ENCODE measurements around the gene EML1. TPM values are rescaled to one million over a fixed set of nuclear protein-coding genes. Genes with fewer than 3 reads are reported as not detected.

The EML1 gene
- total RNA-seq, 1 donor from 2014 or later: 57.2 TPM

DNA sequence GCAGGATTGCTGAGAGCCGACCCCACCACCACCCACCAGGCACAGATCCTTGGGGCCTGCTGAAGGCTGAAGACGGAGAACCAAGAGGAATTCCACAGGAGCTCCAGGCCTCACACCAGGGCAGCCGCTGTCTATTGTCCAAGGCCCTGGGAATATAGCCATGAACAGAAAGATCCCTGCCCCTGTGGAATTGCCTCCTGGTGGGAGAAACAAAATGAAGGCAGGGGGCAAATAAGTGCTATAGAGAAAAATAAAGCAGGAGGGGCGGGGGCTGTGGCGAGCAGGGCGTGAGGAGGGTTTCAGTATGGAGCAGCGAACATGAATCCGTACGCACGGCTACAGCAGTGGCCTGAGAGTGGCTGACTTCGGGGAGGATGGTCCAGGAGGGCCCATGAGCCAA, 96.1 kb downstream of the EML1 start:
- Histone ChIP-seq H3K27ac (peak overlapping the region; percentile 88), H3K9me3 (ENCODE audit: low read depth) (no peaks in the 10 kb centered on the region)

DNA sequence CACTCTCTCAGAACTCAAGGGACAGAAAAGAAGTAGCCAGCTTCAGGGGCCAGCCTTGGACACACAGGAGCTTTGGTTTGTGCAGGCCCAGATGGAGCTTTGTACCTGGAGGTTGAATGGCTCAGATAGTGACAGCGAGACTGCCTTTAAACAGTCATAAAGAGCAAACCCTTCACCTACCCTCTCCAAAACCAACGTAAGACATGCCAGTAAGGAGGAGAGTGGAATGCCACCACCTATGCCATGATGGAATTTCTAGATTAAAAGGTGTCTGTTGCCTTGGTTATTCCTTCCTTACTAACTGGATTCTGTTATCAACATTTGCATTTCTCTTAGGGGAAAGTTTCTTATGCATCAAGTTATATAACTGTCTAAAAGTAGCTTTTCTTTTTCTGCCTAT, 98.1 kb downstream of the EML1 start:
- Histone ChIP-seq H3K4me3 (no peak overlapping the region), H3K27ac (no peak overlapping the region), H3K36me3 (no peaks in the 10 kb centered on the region), H3K79me2 (ENCODE audit: low read depth) (no peaks in the 10 kb centered on the region), H3K9me3 (ENCODE audit: low read depth) (no peaks in the 10 kb centered on the region), H3K9ac (no peak overlapping the region), H3F3A (ENCODE audit: low read depth) (peaks cover 31% of the 10 kb centered on the region), H4K20me1 (ENCODE audit: low read depth) (peaks cover 23% of the 10 kb centered on the region), H3K27me3 (no peaks in the 10 kb centered on the region), H3K4me2 (no peak overlapping the region), H2AFZ (replicated peaks) (no peak overlapping the region), H3K4me1 (peaks cover 50% of the 10 kb centered on the region)
- no peak for DNase-seq (ENCODE audit: low spot score)
- Mint-ChIP-seq H3K27me3 (ENCODE audit: insufficient read depth, low read depth) (peaks cover 3% of the 10 kb centered on the region), H3K9me3 (no peaks in the 10 kb centered on the region), H3K4me3 (no peak overlapping the region), H3K27ac (no peak overlapping the region), H3K4me1 (peaks cover 53% of the 10 kb centered on the region), H3K36me3 (peaks cover 12% of the 10 kb centered on the region)
- TF ChIP-seq, protein P1, sequence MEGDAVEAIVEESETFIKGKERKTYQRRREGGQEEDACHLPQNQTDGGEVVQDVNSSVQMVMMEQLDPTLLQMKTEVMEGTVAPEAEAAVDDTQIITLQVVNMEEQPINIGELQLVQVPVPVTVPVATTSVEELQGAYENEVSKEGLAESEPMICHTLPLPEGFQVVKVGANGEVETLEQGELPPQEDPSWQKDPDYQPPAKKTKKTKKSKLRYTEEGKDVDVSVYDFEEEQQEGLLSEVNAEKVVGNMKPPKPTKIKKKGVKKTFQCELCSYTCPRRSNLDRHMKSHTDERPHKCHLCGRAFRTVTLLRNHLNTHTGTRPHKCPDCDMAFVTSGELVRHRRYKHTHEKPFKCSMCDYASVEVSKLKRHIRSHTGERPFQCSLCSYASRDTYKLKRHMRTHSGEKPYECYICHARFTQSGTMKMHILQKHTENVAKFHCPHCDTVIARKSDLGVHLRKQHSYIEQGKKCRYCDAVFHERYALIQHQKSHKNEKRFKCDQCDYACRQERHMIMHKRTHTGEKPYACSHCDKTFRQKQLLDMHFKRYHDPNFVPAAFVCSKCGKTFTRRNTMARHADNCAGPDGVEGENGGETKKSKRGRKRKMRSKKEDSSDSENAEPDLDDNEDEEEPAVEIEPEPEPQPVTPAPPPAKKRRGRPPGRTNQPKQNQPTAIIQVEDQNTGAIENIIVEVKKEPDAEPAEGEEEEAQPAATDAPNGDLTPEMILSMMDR (IDR thresholded peaks at IDR 0.05): no peak
- TF ChIP-seq EZH2phosphoT487 (IDR thresholded peaks at IDR 0.05) (no peak), EZH2 (IDR thresholded peaks at IDR 0.05) (no peak)

More for the DNA sequence above, 96.1 kb downstream of the EML1 start:
- Histone ChIP-seq H3K79me2 (ENCODE audit: low read depth) (no peaks in the 10 kb centered on the region), H3K4me2 (peak overlapping the region; percentile 63), H4K20me1 (ENCODE audit: low read depth) (peaks cover 33% of the 10 kb centered on the region), H3K27me3 (no peaks in the 10 kb centered on the region), H3F3A (ENCODE audit: low read depth) (peaks cover 47% of the 10 kb centered on the region), H2AFZ (replicated peaks) (no peak overlapping the region), H3K4me1 (peaks cover 60% of the 10 kb centered on the region), H3K9ac (no peak overlapping the region), H3K36me3 (no peaks in the 10 kb centered on the region), H3K4me3 (peak overlapping the region; percentile 11)
- peaks cover 59% of the 10 kb centered on the region for H3K4me1 Mint-ChIP-seq
- H3K27ac Mint-ChIP-seq: peak overlapping the region; percentile 97
- H3K9me3 Mint-ChIP-seq: no peaks in the 10 kb centered on the region
- peak overlapping the region; percentile 68 for H3K4me3 Mint-ChIP-seq
- peaks cover 3% of the 10 kb centered on the region for H3K27me3 Mint-ChIP-seq (ENCODE audit: insufficient read depth, low read depth)
- peak; percentile 87 for DNase-seq (ENCODE audit: low spot score)
- H3K36me3 Mint-ChIP-seq: peaks cover 4% of the 10 kb centered on the region
- TF ChIP-seq EZH2 (IDR thresholded peaks at IDR 0.05) (no peak), EZH2phosphoT487 (IDR thresholded peaks at IDR 0.05) (no peak)
- TF ChIP-seq, protein P1 (IDR thresholded peaks at IDR 0.05): no peak

DNA sequence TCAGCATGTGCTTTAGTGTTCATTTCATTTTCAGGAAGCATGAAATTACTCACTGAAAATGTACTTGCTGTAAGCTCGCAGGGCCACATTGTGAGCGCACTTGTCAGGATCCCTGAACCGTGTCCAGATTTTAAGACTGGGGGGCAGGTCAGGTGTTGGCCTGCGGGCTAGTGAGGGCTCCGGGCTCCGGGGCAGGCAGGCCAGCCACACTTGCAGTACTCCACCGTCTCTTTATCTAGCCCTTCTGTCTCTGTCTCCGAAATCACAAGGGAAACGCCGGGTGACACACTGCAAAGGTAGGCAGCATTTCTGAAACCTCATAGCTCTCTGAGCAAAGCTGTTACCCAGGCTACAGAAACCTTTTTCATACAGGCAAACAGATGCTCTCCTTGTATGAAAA, 98.7 kb downstream of the EML1 start:
- H3K4me1 ChIP-seq: peaks cover 50% of the 10 kb centered on the region
- H3K27me3 Mint-ChIP-seq (ENCODE audit: insufficient read depth, low read depth): no peaks in the 10 kb centered on the region
- TF ChIP-seq, protein P1 (IDR thresholded peaks at IDR 0.05): no peak
- peaks cover 31% of the 10 kb centered on the region for H3F3A ChIP-seq (ENCODE audit: low read depth)
- no peak overlapping the region for H2AFZ ChIP-seq (replicated peaks)
- no peaks in the 10 kb centered on the region for H3K36me3 ChIP-seq
- peaks cover 23% of the 10 kb centered on the region for H4K20me1 ChIP-seq (ENCODE audit: low read depth)
- peaks cover 12% of the 10 kb centered on the region for H3K36me3 Mint-ChIP-seq
- no peaks in the 10 kb centered on the region for H3K27me3 ChIP-seq
- H3K4me3 ChIP-seq: no peak overlapping the region
- H3K9me3 ChIP-seq (ENCODE audit: low read depth): no peaks in the 10 kb centered on the region
- DNase-seq (ENCODE audit: low spot score): no peak
- no peaks in the 10 kb centered on the region for H3K9me3 Mint-ChIP-seq
- H3K4me3 Mint-ChIP-seq: no peak overlapping the region
- no peak overlapping the region for H3K27ac Mint-ChIP-seq
- no peak overlapping the region for H3K27ac ChIP-seq
- no peak overlapping the region for H3K9ac ChIP-seq
- peaks cover 53% of the 10 kb centered on the region for H3K4me1 Mint-ChIP-seq
- no peak overlapping the region for H3K4me2 ChIP-seq
- no peaks in the 10 kb centered on the region for H3K79me2 ChIP-seq (ENCODE audit: low read depth)

All from neural progenitor cell (in vitro differentiated cells).